ENCODE results near the gene KIF9.
"Not testable (repeated sequence)": the region's sequence is repeated elsewhere in the genome, so short reads cannot be mapped to it uniquely, and the experiment has no call there.

KIF9 gene

GRCh38 chr3:47225310-47225906 is 57.2 kb downstream of the KIF9 start:
- TF ChIP-seq BACH2 (CRISPR knock-in tag; IDR thresholded peaks at IDR 0.05; ENCODE audit: borderline replicate concordance) (no peak), OSR1 (CRISPR knock-in tag; IDR thresholded peaks at IDR 0.05) (no peak), SNAI2 (CRISPR knock-in tag; IDR thresholded peaks at IDR 0.05) (no peak), CSRNP3 (CRISPR knock-in tag; IDR thresholded peaks at IDR 0.05) (no peak), GLIS3 (CRISPR knock-in tag; IDR thresholded peaks at IDR 0.05) (no peak)
- no peak for ATAC-seq

- TF ChIP-seq ISL1 (CRISPR knock-in tag; IDR thresholded peaks at IDR 0.05) = no peak
- TF ChIP-seq CSRNP3 (CRISPR knock-in tag; IDR thresholded peaks at IDR 0.05) = no peak
- no peak for ATAC-seq
Observed at GRCh38 chr3:47223755-47224154, 58.8 kb downstream of the KIF9 start.

- TF ChIP-seq ZFP30 (CRISPR knock-in tag; IDR thresholded peaks at IDR 0.05) (no peak), PATZ1 (CRISPR knock-in tag; IDR thresholded peaks at IDR 0.05; ENCODE audit: borderline replicate concordance) (no peak), TCF4 (CRISPR knock-in tag; IDR thresholded peaks at IDR 0.05; ENCODE audit: borderline replicate concordance) (no peak), TOX (CRISPR knock-in tag; IDR thresholded peaks at IDR 0.05; ENCODE audit: borderline replicate concordance) (no peak), TSHZ2 (CRISPR knock-in tag; IDR thresholded peaks at IDR 0.05) (no peak), ZFP3 (CRISPR knock-in tag; IDR thresholded peaks at IDR 0.05) (no peak), CSDC2 (CRISPR knock-in tag; IDR thresholded peaks at IDR 0.05) (no peak), SNAI2 (CRISPR knock-in tag; IDR thresholded peaks at IDR 0.05) (no peak), PPARA (CRISPR knock-in tag; IDR thresholded peaks at IDR 0.05; ENCODE audit: borderline replicate concordance) (no peak)
- no peak for ATAC-seq
Observed at GRCh38 chr3:47221798-47222197, 60.8 kb downstream of the KIF9 start.

- TF ChIP-seq CSRNP3 (CRISPR knock-in tag; IDR thresholded peaks at IDR 0.05) (no peak), ESRRG (CRISPR knock-in tag; IDR thresholded peaks at IDR 0.05) (no peak), TOX (CRISPR knock-in tag; IDR thresholded peaks at IDR 0.05; ENCODE audit: borderline replicate concordance) (no peak), RARB (CRISPR knock-in tag; IDR thresholded peaks at IDR 0.05) (no peak), ARNTL (CRISPR knock-in tag; IDR thresholded peaks at IDR 0.05; ENCODE audit: borderline replicate concordance, low read depth) (no peak), ZNF565 (CRISPR knock-in tag; conservative IDR thresholded peaks at IDR 0.05; ENCODE audit: low read depth) (no peak), TSHZ2 (CRISPR knock-in tag; IDR thresholded peaks at IDR 0.05) (no peak), CSDC2 (CRISPR knock-in tag; IDR thresholded peaks at IDR 0.05) (no peak), PATZ1 (CRISPR knock-in tag; IDR thresholded peaks at IDR 0.05; ENCODE audit: borderline replicate concordance) (no peak), ZFP3 (CRISPR knock-in tag; IDR thresholded peaks at IDR 0.05) (no peak), PPARA (CRISPR knock-in tag; IDR thresholded peaks at IDR 0.05; ENCODE audit: borderline replicate concordance) (no peak)
- no peak for ATAC-seq
Observed at GRCh38 chr3:47210863-47211405, 71.7 kb downstream of the KIF9 start.

GRCh38 chr3:47206022-47206421 is 76.6 kb downstream of the KIF9 start:
- not testable (repeated sequence) for ATAC-seq
